ENCODE results near the gene RND1. TPM values are rescaled to one million over a fixed set of nuclear protein-coding genes. Genes with fewer than 3 reads are reported as not detected.

The RND1 gene
- total RNA-seq, 4 donors from 2014 or later = 0.68 to 3.0 (median 1.6) TPM

DNA sequence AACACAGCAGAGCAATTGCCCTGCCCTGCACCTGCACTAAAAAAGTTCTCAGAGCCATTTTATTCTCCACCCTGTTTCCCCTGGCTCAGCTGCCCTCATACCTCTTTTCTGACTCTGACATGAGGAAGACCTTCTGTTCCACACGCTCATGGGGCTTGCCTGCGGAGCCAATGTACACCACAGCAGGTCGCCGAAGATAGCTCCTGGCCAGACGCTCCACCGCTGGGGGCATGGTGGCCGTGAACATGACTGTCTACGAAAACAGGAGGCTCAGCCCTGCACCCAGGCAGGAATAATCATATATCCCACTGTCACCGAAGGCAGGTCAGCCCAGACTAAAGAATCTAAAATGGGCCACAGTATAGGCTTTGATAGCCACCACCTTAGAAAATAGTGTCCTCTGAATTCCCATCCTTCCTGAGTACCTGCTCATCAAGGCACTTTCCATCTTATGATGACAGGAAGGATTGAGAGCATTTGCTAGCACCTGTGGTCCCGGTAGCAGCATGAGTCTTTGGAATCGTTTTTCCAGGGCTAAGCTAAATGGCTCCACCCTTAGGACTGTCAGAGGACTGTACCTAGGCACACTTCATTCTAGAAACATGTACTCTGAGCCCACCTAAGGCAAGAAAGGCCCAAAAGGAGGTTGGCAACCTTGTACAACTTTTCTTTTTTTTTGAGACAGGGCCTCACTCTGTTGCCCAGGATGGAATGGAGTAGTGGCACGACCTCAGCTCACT is 33.2 kb downstream of the RND1 start:
- Histone ChIP-seq H3K27ac (no peak overlapping the region), H3K36me3 (peaks cover 83 to 94% of the 10 kb centered on the region in 2 donors), H3K4me1 (no peaks in the 10 kb centered on the region), H3K4me3 (replicated peaks in 1 of 3) (no peak overlapping the region), H3K27me3 (no peaks in the 10 kb centered on the region), H3K9me3 (no peaks in the 10 kb centered on the region)
- intact Hi-C loops (cut with DNase I) = no loop called here
- no peak for DNase-seq
- 89 to 90% methylated on average over 12 of the region's 12 CpGs for WGBS, 2 donors
- TF ChIP-seq POLR2A (IDR thresholded peaks at IDR 0.05) = no peak
- TF ChIP-seq, protein P1, sequence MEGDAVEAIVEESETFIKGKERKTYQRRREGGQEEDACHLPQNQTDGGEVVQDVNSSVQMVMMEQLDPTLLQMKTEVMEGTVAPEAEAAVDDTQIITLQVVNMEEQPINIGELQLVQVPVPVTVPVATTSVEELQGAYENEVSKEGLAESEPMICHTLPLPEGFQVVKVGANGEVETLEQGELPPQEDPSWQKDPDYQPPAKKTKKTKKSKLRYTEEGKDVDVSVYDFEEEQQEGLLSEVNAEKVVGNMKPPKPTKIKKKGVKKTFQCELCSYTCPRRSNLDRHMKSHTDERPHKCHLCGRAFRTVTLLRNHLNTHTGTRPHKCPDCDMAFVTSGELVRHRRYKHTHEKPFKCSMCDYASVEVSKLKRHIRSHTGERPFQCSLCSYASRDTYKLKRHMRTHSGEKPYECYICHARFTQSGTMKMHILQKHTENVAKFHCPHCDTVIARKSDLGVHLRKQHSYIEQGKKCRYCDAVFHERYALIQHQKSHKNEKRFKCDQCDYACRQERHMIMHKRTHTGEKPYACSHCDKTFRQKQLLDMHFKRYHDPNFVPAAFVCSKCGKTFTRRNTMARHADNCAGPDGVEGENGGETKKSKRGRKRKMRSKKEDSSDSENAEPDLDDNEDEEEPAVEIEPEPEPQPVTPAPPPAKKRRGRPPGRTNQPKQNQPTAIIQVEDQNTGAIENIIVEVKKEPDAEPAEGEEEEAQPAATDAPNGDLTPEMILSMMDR (IDR thresholded peaks at IDR 0.05) = no peak

GRCh38 chr12:48831257-48831656 is 34.4 kb downstream of the RND1 start:
- H3K36me3 ChIP-seq = peaks cover 70 to 82% of the 10 kb centered on the region in 2 donors
- no peaks in the 10 kb centered on the region for H3K9me3 ChIP-seq

GRCh38 chr12:48828841-48829575 is 36.7 kb downstream of the RND1 start:
- Histone ChIP-seq H3K4me3 (replicated peaks in 1 of 3) (no peak overlapping the region), H3K27ac (no peak overlapping the region), H3K4me1 (no peaks in the 10 kb centered on the region), H3K9me3 (no peaks in the 10 kb centered on the region), H3K27me3 (no peaks in the 10 kb centered on the region), H3K36me3 (peaks cover 48 to 59% of the 10 kb centered on the region in 2 donors)
- WGBS, 2 donors = 91 to 94% methylated on average over 16 of the region's 16 CpGs
- DNase-seq = no peak
- intact Hi-C loops (cut with DNase I) = no loop called here
- TF ChIP-seq POLR2A (IDR thresholded peaks at IDR 0.05) = no peak
- TF ChIP-seq, protein P1 (IDR thresholded peaks at IDR 0.05) = no peak

More at GRCh38 chr12:48831257-48831656, 34.4 kb downstream of the RND1 start:
- H3K4me1 ChIP-seq = no peaks in the 10 kb centered on the region
- TF ChIP-seq, protein P1 (IDR thresholded peaks at IDR 0.05) = no peak
- TF ChIP-seq POLR2A (IDR thresholded peaks at IDR 0.05) = no peak
- H3K4me3 ChIP-seq (replicated peaks in 1 of 3) = no peak overlapping the region
- no peak for DNase-seq
- no peaks in the 10 kb centered on the region for H3K27me3 ChIP-seq
- intact Hi-C loops (cut with DNase I) = no loop called here
- no peak overlapping the region for H3K27ac ChIP-seq
- WGBS, 2 donors = 90 to 91% methylated on average over 6 of the region's 6 CpGs

DNA sequence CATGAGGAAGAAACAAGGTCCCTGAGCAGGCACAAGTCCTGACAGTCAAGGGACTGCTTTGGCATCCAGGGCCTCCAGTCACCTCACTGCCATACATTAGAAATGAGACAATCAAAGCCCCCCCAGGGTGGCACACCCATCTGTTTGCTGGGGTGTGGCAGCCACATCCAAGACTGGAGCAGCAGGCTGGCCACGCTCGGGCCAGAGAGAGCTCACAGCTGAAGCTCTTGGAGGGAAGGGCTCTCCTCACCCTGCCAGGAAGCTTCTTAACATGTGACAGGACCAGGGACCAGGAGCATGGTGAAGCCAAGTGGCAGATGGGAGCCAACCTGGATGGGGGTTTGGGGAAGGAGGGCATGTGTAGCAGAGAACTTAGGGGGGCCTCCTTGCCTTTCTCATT is 37.4 kb downstream of the RND1 start:
- TF ChIP-seq POLR2A (IDR thresholded peaks at IDR 0.05) = no peak
- TF ChIP-seq, protein P1 (IDR thresholded peaks at IDR 0.05) = no peak

More for the DNA sequence above, 37.4 kb downstream of the RND1 start:
- no peaks in the 10 kb centered on the region for H3K9me3 ChIP-seq
- WGBS, 2 donors = 65 to 78% methylated on average over 2 of the region's 2 CpGs
- H3K27me3 ChIP-seq = no peaks in the 10 kb centered on the region
- no peak overlapping the region for H3K27ac ChIP-seq
- H3K4me1 ChIP-seq = no peaks in the 10 kb centered on the region
- no peak overlapping the region for H3K4me3 ChIP-seq (replicated peaks in 1 of 3)
- DNase-seq = no peak
- intact Hi-C loops (cut with DNase I) = no loop called here
- peaks cover 41 to 52% of the 10 kb centered on the region in 2 donors for H3K36me3 ChIP-seq

Measured in thyroid gland (tissue), 4 donors.